ENCODE measurements around the gene IQCH.
A peak's percentile ranks its signal among the peaks of the same experiment; 100 is the strongest.

IQCH gene

DNA sequence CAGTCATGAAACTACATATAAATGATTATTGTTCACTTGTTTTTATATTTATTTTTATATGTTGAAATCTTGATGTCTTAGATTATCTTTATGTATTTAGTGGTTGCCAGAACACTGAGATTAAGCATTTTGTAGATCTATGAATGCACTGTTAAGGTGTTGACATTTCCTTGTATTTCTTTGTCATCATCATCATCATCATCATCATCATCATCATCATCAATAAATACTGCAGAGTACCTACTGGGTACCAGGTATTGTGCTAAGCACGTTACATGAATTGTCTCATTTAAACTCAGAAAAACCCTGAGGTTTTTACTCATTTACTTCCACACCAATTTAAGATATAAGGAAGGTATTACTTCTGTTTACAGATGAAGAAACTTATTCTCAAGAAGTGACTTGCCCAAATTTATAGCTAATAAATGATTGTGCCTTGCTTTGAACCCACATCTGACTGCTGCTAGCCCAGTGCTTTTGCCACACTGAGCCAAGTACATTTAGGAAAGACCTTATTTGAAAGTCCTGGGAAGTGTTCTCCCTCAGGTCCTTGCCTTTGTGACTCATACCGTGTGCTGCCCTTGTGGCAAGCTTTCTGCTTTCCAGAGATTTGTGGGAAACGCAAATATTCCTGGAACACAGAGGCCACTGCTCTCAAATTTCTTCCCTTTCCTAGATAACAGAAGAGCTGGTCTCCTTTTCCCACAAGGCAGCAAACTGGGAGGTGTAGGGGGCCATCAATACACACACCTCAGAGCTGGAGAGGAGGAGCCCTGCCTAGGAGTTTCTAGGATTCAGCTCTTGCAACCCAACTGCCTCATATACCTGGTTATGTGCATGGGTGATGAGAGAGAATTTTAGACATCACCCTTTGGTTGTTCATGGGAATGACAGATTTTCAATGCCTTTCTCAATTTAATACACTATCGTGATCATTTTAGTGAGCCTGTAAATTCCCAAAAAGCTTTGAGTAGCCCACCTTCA is 150.9 kb downstream of the IQCH start:
- TF ChIP-seq POLR2A (IDR thresholded peaks at IDR 0.05; ENCODE audit: low read depth, low read length) (no peak), POLR2AphosphoS5 (IDR thresholded peaks at IDR 0.05; ENCODE audit: low read depth, low read length) (no peak), TAF1 (IDR thresholded peaks at IDR 0.05; ENCODE audit: borderline replicate concordance, low read depth, low read length) (no peak)
- DNase-seq (ENCODE audit: insufficient read length): no peak
- no peak for FAIRE-seq

DNA sequence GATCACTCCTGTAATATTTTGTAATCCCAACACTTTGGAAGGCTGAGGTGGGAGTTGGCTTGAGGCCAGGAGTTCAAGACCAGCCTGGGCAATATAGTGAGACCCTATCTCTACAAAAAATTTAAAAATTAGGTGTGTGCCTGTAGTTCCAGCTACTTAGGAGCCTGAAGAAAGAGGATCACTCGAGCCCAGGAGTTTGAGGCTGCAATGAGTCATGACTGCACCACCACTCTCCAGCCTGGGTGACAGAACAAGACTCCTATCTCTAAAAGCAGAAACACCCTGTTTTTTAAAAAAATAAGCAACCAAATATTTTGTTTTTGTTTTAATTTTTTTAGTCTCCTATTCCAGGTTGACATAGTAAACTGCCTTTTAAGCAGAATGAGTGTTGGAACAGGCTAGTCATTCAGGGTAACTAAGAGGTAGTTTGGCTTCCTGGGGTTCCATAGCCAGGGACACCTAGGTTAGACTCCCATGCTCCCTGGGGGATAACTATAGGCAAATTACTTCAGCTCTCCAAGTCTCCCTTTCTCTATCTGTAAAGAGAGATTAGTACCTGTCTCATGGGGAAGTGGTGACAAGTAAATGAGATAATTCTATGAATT is 151.8 kb downstream of the IQCH start:
- TF ChIP-seq TAF1 (IDR thresholded peaks at IDR 0.05; ENCODE audit: borderline replicate concordance, low read depth, low read length): no peak
- no peak for TF ChIP-seq POLR2AphosphoS5 (IDR thresholded peaks at IDR 0.05; ENCODE audit: low read depth, low read length)
- no peak for TF ChIP-seq POLR2A (IDR thresholded peaks at IDR 0.05; ENCODE audit: low read depth, low read length)
- DNase-seq (ENCODE audit: insufficient read length) (no peak), FAIRE-seq (peak; percentile 5)

DNA sequence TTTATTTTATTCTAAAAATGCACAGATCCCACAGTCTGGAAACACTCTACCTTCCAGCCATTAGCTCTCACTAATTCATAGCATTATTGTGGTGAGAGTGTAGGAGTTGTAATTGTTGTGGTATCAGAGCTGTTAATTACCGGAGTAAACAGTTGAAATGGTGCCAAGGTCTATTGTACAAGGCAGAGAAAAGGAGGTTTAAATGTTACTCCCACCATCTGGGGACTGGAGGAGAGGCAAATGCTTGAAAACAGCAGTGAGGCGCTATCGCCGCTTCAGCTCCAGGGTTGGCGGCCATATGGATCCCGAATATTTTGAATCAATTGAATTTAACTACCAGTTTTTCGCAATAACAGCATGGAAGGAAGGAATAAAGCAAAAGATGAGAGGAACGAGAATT is 153.2 kb downstream of the IQCH start:
- DNase-seq (ENCODE audit: insufficient read length) (no peak), FAIRE-seq (no peak)
- TF ChIP-seq POLR2A (IDR thresholded peaks at IDR 0.05; ENCODE audit: low read depth, low read length): no peak
- no peak for TF ChIP-seq POLR2AphosphoS5 (IDR thresholded peaks at IDR 0.05; ENCODE audit: low read depth, low read length)
- no peak for TF ChIP-seq TAF1 (IDR thresholded peaks at IDR 0.05; ENCODE audit: borderline replicate concordance, low read depth, low read length)

DNA sequence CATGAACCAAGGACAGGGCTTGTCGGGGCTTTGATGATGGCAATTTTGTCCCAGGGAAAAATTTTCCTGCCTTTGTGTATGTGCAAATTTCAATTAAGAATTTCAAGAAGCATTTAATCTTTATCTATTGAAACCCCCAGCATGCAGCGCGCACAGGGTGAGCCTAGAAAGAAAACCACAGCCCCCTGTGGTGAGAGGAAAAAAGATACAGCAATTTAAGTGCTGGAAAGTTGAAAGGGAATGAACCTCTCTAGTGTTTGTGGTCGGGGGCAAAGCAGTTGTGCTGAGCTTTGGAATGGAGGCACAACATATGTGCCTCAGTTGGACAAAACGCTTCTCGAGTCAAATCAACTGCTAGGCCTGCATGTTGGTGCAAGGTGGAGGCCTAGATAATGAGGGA is 154.6 kb downstream of the IQCH start:
- TF ChIP-seq TAF1 (IDR thresholded peaks at IDR 0.05; ENCODE audit: borderline replicate concordance, low read depth, low read length) (no peak), POLR2AphosphoS5 (IDR thresholded peaks at IDR 0.05; ENCODE audit: low read depth, low read length) (no peak), POLR2A (IDR thresholded peaks at IDR 0.05; ENCODE audit: low read depth, low read length) (no peak)
- FAIRE-seq (no peak), DNase-seq (ENCODE audit: insufficient read length) (no peak)

DNA sequence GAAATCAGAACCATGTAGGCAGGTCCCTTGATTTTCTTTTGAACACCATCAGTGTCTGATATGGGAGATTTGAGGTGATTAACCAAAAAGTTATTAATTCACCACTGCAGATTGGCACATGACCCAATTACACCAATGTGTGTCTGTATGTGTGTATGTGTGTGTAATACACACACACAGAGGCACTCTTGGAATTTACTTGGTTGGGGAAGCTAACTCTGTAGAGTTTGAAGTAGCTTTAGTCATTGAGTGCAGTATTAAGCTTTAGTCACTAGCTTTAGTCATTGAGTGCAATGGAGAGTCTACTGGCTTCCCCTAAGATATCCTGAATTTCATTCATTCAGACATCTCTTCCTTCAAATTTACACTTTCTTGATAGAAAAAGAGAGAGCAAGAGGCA is 156.9 kb downstream of the IQCH start:
- FAIRE-seq (no peak), DNase-seq (ENCODE audit: insufficient read length) (no peak)
- TF ChIP-seq TAF1 (IDR thresholded peaks at IDR 0.05; ENCODE audit: borderline replicate concordance, low read depth, low read length): no peak
- TF ChIP-seq POLR2AphosphoS5 (IDR thresholded peaks at IDR 0.05; ENCODE audit: low read depth, low read length): no peak
- TF ChIP-seq POLR2A (IDR thresholded peaks at IDR 0.05; ENCODE audit: low read depth, low read length): no peak

DNA sequence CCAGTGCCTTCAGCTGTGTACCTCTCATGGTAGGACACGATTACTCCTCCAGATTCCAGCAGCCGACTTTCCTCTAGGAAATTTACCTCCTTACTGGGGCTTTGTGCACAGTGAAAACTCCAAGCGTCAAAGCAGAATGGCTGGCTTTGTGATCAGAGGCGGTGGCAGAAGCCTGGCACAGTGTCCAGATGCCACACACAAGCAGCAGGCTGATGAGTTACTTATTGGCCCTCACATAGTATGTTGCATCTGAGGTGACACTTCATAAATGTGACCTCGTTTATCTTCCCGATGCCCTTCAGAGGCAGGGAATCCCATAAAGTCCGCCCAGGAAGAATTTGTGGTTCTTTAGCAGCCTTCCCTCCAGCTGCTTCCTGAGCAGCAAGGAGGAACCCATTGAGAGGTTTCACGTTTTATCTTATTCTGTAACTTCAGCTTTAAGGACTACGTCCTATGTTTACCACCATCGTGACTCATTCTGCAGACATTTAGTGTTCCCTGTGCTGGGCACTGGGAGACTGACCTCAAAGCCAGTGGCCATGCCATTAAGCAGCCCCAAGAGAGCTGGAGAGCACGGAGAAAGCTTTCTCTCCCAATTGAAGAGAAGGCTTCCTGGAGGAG is 159.3 kb downstream of the IQCH start:
- TF ChIP-seq POLR2AphosphoS5 (IDR thresholded peaks at IDR 0.05; ENCODE audit: low read depth, low read length) (no peak), POLR2A (IDR thresholded peaks at IDR 0.05; ENCODE audit: low read depth, low read length) (no peak), TAF1 (IDR thresholded peaks at IDR 0.05; ENCODE audit: borderline replicate concordance, low read depth, low read length) (no peak)
- DNase-seq (ENCODE audit: insufficient read length) (no peak), FAIRE-seq (no peak)

DNA sequence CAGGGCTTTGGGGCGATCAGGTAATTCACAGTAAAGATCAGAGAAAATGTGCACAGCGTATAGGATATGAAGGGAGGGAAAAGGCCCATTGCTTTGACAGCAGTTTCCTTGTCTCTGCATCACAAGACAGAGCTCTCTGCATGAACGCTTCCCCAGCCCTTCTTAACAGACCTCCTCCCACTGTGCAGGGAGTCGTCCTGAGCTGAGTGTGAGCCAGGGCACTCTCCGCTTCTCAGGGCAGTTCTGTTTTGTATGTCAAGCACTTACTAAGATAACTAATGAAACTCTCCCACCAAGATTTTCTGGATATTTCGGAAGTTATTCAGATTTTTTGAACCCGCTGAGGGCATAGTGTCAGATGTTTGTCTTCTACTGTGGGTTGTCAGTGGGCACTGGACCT is 160.6 kb downstream of the IQCH start:
- no peak for FAIRE-seq
- no peak for DNase-seq (ENCODE audit: insufficient read length)
- TF ChIP-seq TAF1 (IDR thresholded peaks at IDR 0.05; ENCODE audit: borderline replicate concordance, low read depth, low read length) (no peak), POLR2A (IDR thresholded peaks at IDR 0.05; ENCODE audit: low read depth, low read length) (no peak), POLR2AphosphoS5 (IDR thresholded peaks at IDR 0.05; ENCODE audit: low read depth, low read length) (no peak)

DNA sequence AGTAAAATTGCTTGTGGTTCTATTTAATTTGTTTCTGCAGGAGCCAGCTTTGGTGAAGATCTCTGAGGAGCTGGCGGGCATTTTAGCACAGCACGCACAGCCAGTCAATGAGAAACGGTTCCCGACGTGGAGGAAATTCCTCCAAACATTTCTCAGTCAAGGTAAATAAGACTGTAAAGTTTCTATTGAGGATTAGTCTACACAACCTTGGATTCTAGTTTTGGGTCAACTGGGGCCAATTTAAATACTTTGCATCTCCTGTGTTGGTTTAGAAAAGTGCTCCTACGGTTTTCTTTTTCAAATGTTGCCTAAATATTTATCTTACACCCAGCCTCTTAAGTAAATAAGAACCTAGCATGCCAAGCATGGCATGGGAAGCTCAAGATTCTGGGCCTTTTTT is 162.3 kb downstream of the IQCH start:
- FAIRE-seq: no peak
- TF ChIP-seq POLR2A (IDR thresholded peaks at IDR 0.05; ENCODE audit: low read depth, low read length) (no peak), POLR2AphosphoS5 (IDR thresholded peaks at IDR 0.05; ENCODE audit: low read depth, low read length) (no peak), TAF1 (IDR thresholded peaks at IDR 0.05; ENCODE audit: borderline replicate concordance, low read depth, low read length) (no peak)
- no peak for DNase-seq (ENCODE audit: insufficient read length)

DNA sequence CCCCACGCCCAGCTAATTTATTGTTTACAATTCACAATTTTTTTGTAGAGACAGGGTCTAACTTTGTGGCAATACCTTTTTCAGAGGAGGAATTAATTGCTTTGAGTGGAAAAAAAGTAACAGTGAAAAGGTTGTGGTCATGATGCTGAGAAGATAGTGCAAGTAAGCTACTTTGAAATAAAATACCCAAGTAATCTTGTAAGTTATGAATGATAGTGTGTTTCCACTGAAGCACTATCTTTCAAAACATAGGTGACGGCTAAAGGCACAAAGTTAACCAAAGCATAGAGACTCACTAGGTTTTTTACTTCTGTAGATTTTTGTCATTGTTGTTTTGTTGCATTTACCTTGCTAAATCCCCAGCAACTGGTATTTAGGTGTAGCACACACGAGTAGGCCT is 165.1 kb downstream of the IQCH start:
- no peak for TF ChIP-seq POLR2A (IDR thresholded peaks at IDR 0.05; ENCODE audit: low read depth, low read length)
- TF ChIP-seq TAF1 (IDR thresholded peaks at IDR 0.05; ENCODE audit: borderline replicate concordance, low read depth, low read length): no peak
- TF ChIP-seq POLR2AphosphoS5 (IDR thresholded peaks at IDR 0.05; ENCODE audit: low read depth, low read length): no peak
- no peak for DNase-seq (ENCODE audit: insufficient read length)
- no peak for FAIRE-seq

DNA sequence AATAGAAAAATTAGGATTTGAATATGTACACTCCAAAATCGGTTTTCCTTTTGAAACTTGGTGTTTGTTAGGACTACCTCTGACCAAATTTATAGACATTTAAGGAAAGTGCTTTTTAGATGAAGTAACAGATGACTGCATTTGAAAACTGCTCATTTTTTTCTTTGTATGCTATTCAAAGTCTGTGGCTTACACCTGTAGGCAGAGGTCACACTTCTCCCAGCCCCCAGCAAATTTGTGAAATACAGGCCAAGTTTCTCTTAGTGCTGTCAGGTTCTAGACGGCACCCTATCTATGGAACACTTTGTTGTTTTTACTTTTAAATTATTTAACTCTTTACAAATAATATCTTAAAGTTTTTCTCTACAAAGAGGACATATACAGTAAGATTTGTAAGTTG is 165.6 kb downstream of the IQCH start:
- DNase-seq (ENCODE audit: insufficient read length) (no peak), FAIRE-seq (no peak)
- no peak for TF ChIP-seq TAF1 (IDR thresholded peaks at IDR 0.05; ENCODE audit: borderline replicate concordance, low read depth, low read length)
- TF ChIP-seq POLR2AphosphoS5 (IDR thresholded peaks at IDR 0.05; ENCODE audit: low read depth, low read length): no peak
- no peak for TF ChIP-seq POLR2A (IDR thresholded peaks at IDR 0.05; ENCODE audit: low read depth, low read length)

DNA sequence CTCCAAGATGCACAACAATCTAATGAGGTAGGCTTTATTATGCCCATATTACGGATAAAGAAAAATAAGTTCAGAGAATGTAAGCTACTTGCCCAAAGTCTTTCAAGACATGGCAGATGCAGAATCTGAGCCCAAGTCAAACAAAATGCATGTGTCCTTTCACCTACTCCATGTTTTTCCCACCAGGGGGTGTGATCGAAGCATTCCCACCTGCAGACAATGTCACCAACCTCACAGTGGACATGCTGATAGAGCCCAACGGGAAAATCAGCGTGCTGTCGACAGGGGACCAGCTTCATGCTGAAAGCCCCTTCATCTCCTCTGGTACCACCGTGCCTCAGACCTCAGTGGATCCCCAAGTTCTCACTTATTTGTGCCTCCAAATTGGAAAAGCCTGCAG is 166.5 kb downstream of the IQCH start:
- FAIRE-seq: no peak

More for the DNA sequence above, 166.5 kb downstream of the IQCH start:
- TF ChIP-seq TAF1 (IDR thresholded peaks at IDR 0.05; ENCODE audit: borderline replicate concordance, low read depth, low read length): no peak
- no peak for TF ChIP-seq POLR2AphosphoS5 (IDR thresholded peaks at IDR 0.05; ENCODE audit: low read depth, low read length)
- TF ChIP-seq POLR2A (IDR thresholded peaks at IDR 0.05; ENCODE audit: low read depth, low read length): no peak
- no peak for DNase-seq (ENCODE audit: insufficient read length)
